ENCODE data around the gene TIAM2.

GRCh38 chr6:155013457-155013876 is 18.4 kb downstream of the TIAM2 start:
- TF ChIP-seq POLR2AphosphoS5 (IDR thresholded peaks at IDR 0.05; ENCODE audit: borderline replicate concordance, low read depth, low read length): no peak
- TF ChIP-seq EZH2 (IDR thresholded peaks at IDR 0.05): no peak
- no peak for TF ChIP-seq FOXP2 (optimal IDR thresholded peaks at IDR 0.05; ENCODE audit: control extremely low read depth, extremely low read length, insufficient read depth)
